Measurements from ENCODE around the gene SAMSN1.
"Not testable (repeated sequence)": the region's sequence is repeated elsewhere in the genome, so short reads cannot be mapped to it uniquely, and the experiment has no call there.

Gene SAMSN1

GRCh38 chr21:14528815-14529214 lies 17.3 kb downstream of the SAMSN1 start:
- DNase-seq (ENCODE audit: low read depth in 3 of 3): no peak

- no peak for DNase-seq (ENCODE audit: low read depth in 3 of 3)
Observed at GRCh38 chr21:14527696-14528652, 18.1 kb downstream of the SAMSN1 start.

GRCh38 chr21:14526836-14527695 lies 19.0 kb downstream of the SAMSN1 start:
- DNase-seq (ENCODE audit: low read depth in 3 of 3): no peak

- no peak for DNase-seq (ENCODE audit: low read depth in 3 of 3)
Observed at GRCh38 chr21:14526199-14526598, 19.9 kb downstream of the SAMSN1 start.

- no peak for DNase-seq (ENCODE audit: low read depth in 3 of 3)
Observed at GRCh38 chr21:14523234-14523633, 22.9 kb downstream of the SAMSN1 start.

- no peak for DNase-seq (ENCODE audit: low read depth in 3 of 3)
Observed at GRCh38 chr21:14522736-14523135, 23.4 kb downstream of the SAMSN1 start.

GRCh38 chr21:14520535-14520934 lies 25.6 kb downstream of the SAMSN1 start:
- no peak for DNase-seq (ENCODE audit: low read depth in 3 of 3)

- no peak for DNase-seq (ENCODE audit: low read depth in 3 of 3)
Observed at GRCh38 chr21:14519000-14519399, 27.1 kb downstream of the SAMSN1 start.

GRCh38 chr21:14513804-14514203 lies 32.3 kb downstream of the SAMSN1 start:
- no peak for DNase-seq (ENCODE audit: low read depth in 3 of 3)

- not testable (repeated sequence) for DNase-seq (ENCODE audit: low read depth in 3 of 3)
Observed at GRCh38 chr21:14506859-14507457, 39.2 kb downstream of the SAMSN1 start.

- DNase-seq (ENCODE audit: low read depth in 3 of 3): no peak
Observed at GRCh38 chr21:14500873-14501272, 45.2 kb downstream of the SAMSN1 start.

- DNase-seq (ENCODE audit: low read depth in 3 of 3): no peak
Observed at GRCh38 chr21:14499316-14499715, 46.8 kb downstream of the SAMSN1 start.

- DNase-seq (ENCODE audit: low read depth in 3 of 3): no peak
Observed at GRCh38 chr21:14497825-14498224, 48.3 kb downstream of the SAMSN1 start.

- DNase-seq (ENCODE audit: low read depth in 3 of 3): no peak
Observed at GRCh38 chr21:14495075-14495474, 51.0 kb downstream of the SAMSN1 start.

- not testable (repeated sequence) for DNase-seq (ENCODE audit: low read depth in 3 of 3)
Observed at GRCh38 chr21:14494181-14494580, 51.9 kb downstream of the SAMSN1 start.

GRCh38 chr21:14493731-14494130 lies 52.4 kb downstream of the SAMSN1 start:
- no peak for DNase-seq (ENCODE audit: low read depth in 3 of 3)

GRCh38 chr21:14492931-14493330 lies 53.2 kb downstream of the SAMSN1 start:
- DNase-seq (ENCODE audit: low read depth in 3 of 3): no peak

GRCh38 chr21:14491269-14491681 lies 54.8 kb downstream of the SAMSN1 start:
- no peak for DNase-seq (ENCODE audit: low read depth in 3 of 3)

GRCh38 chr21:14488672-14489204 lies 57.4 kb downstream of the SAMSN1 start:
- no peak for DNase-seq (ENCODE audit: low read depth in 3 of 3)

GRCh38 chr21:14487490-14488432 lies 58.4 kb downstream of the SAMSN1 start:
- DNase-seq (ENCODE audit: low read depth in 3 of 3): no peak

- no peak for DNase-seq (ENCODE audit: low read depth in 3 of 3)
Observed at GRCh38 chr21:14486869-14487268, 59.2 kb downstream of the SAMSN1 start.
